Measurements from ENCODE around the gene WDR31. TPM values are rescaled to one million over a fixed set of nuclear protein-coding genes. Genes with fewer than 3 reads are reported as not detected.
"Not testable (repeated sequence)": the region's sequence is repeated elsewhere in the genome, so short reads cannot be mapped to it uniquely, and the experiment has no call there.

Gene WDR31
- total RNA-seq, 1 donor from 2014 or later: 1.9 TPM

- H3K27me3 Mint-ChIP-seq (ENCODE audit: insufficient read depth); intact Hi-C loops (cut with micrococcal nuclease); H3K27ac Mint-ChIP-seq; H3K4me1 Mint-ChIP-seq (ENCODE audit: low read depth); DNase-seq (ENCODE audit: low spot score); H3K36me3 Mint-ChIP-seq (ENCODE audit: low read depth); H3K9me3 Mint-ChIP-seq; H3K4me3 Mint-ChIP-seq: not testable (repeated sequence)
Measured at GRCh38 chr9:113296247-113296646, 43.8 kb downstream of the WDR31 start.

DNA sequence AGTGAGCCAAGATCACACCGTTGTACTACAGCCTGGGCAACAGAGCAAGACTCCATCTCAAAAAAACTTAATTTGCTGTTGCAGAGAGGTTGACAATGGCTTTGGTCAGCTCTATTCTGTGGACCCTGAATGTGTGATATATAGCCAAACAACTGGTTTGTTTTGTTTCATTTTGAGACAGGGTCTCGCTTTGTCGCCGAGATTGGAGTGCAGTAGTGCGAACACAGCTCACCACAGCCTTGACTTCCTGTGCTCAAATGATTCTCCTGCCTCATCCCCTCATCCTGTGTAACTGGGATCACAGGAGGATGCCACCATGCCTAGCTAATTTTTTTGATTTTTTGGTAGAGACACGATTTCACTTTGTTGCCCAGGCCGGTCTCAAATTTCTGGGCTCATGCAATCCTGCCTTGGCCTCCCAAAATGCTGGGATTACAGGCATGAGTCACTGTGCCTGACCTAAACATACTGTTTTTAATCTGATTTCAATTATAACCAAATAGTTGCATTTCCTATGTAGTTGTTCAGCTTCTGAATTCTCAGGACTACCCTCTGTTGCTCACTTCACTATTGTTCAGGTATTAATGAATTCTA lies 46.7 kb downstream of the WDR31 start:
- no peak for DNase-seq (ENCODE audit: low spot score)
- intact Hi-C loops (cut with micrococcal nuclease): no loop called here
- Mint-ChIP-seq H3K36me3 (ENCODE audit: low read depth) (peaks cover 30% of the 10 kb centered on the region), H3K27ac (no peak overlapping the region), H3K9me3 (no peaks in the 10 kb centered on the region), H3K27me3 (ENCODE audit: insufficient read depth) (no peaks in the 10 kb centered on the region), H3K4me1 (ENCODE audit: low read depth) (no peaks in the 10 kb centered on the region), H3K4me3 (no peak overlapping the region)

GRCh38 chr9:113290052-113290607 lies 49.9 kb downstream of the WDR31 start:
- intact Hi-C loops (cut with micrococcal nuclease): no loop called here
- DNase-seq (ENCODE audit: low spot score): no peak
- H3K36me3 Mint-ChIP-seq (ENCODE audit: low read depth): peaks cover 48% of the 10 kb centered on the region
- H3K27ac Mint-ChIP-seq: no peak overlapping the region
- H3K4me3 Mint-ChIP-seq: no peak overlapping the region
- H3K27me3 Mint-ChIP-seq (ENCODE audit: insufficient read depth): no peaks in the 10 kb centered on the region
- H3K4me1 Mint-ChIP-seq (ENCODE audit: low read depth): no peaks in the 10 kb centered on the region
- no peaks in the 10 kb centered on the region for H3K9me3 Mint-ChIP-seq

DNA sequence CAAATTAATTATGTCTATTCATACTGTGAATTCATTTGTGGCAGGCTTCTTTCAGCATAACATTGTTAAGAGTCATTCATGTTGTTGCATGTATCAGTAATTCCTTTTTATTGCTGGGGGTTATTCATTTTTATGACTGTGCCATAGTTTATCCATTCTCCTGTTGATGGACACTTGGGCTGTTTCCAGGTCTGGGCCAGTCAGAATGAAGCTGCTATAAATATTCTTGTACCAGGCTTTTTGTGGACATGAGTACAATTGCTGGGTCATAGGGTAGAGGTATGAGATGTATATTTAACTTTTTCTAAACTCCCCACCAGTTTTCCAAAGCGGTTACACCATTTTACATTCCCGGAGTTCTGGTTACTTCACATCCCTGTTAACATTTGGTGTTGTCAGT lies 51.0 kb downstream of the WDR31 start:
- intact Hi-C loops (cut with micrococcal nuclease): no loop called here
- no peak for DNase-seq (ENCODE audit: low spot score)
- no peak overlapping the region for H3K4me3 Mint-ChIP-seq
- H3K9me3 Mint-ChIP-seq: no peaks in the 10 kb centered on the region
- no peaks in the 10 kb centered on the region for H3K27me3 Mint-ChIP-seq (ENCODE audit: insufficient read depth)
- H3K4me1 Mint-ChIP-seq (ENCODE audit: low read depth): no peaks in the 10 kb centered on the region
- peaks cover 58% of the 10 kb centered on the region for H3K36me3 Mint-ChIP-seq (ENCODE audit: low read depth)
- H3K27ac Mint-ChIP-seq: no peak overlapping the region

DNA sequence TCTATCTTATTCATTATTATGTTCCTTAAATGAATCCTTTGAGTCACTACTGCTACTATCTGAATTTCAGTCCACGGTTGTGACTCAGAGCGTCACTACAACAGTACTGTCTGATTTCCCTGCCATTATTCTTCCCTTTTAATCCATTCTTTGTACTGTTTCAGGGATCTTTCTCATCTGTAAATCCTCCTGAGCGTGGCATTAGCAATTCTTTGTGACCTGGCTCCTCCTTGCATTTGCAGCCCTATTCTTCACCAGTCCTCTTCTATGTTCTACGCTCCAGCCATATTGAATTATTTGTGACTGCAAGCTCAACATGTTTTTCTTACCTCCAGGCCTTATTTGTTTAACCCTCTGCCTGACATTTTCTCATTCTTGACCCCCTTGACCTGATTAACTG lies 58.7 kb downstream of the WDR31 start:
- intact Hi-C loops (cut with micrococcal nuclease): no loop called here
- Mint-ChIP-seq H3K4me3 (no peak overlapping the region), H3K27ac (no peak overlapping the region), H3K27me3 (ENCODE audit: insufficient read depth) (no peaks in the 10 kb centered on the region), H3K9me3 (no peaks in the 10 kb centered on the region), H3K4me1 (ENCODE audit: low read depth) (peaks cover 30% of the 10 kb centered on the region), H3K36me3 (ENCODE audit: low read depth) (peaks cover 64% of the 10 kb centered on the region)
- DNase-seq (ENCODE audit: low spot score): no peak

DNA sequence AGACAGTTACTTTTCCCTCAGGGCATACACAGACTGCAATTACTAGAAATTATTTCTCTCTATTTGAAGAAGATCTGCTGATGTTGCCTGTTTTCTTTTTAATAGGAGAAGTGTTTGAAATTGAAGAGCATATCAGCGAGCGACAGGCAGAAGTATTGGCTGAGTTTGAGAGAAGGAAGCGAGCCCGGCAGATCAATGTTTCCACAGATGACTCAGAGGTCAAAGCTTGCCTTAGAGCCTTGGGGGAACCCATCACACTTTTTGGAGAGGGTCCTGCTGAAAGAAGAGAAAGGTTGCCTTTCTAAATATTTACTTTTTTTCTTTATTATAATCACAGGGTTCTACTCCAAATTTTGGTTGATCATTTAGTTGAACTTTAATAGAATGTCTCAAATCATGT lies 61.2 kb downstream of the WDR31 start:
- Mint-ChIP-seq H3K27me3 (ENCODE audit: insufficient read depth) (no peaks in the 10 kb centered on the region), H3K4me3 (no peak overlapping the region), H3K27ac (no peak overlapping the region), H3K9me3 (no peaks in the 10 kb centered on the region), H3K36me3 (ENCODE audit: low read depth) (peaks cover 49% of the 10 kb centered on the region), H3K4me1 (ENCODE audit: low read depth) (peaks cover 30% of the 10 kb centered on the region)
- intact Hi-C loops (cut with micrococcal nuclease): loop anchor here (10.0 kb wide), 1 partner anchor 1106 kb away; the partner anchor contains the start of gene AKNA
- DNase-seq (ENCODE audit: low spot score): no peak

GRCh38 chr9:113275157-113276131 lies 64.6 kb downstream of the WDR31 start, which contains the start of the genes CDC26 and PRPF4:
Gene CDC26 (minus strand): TSS chr9:113275572. CDS start chr9:113272507, 3,065 bp downstream.
Gene PRPF4 (plus strand): TSS chr9:113275658. CDS start chr9:113275744, 86 bp downstream.
- intact Hi-C loops (cut with micrococcal nuclease): loop anchor here (1.0 to 10.0 kb wide), 12 partner anchors 54 to 1109 kb away; partner anchors contain the start of genes AKNA, ALAD, C9orf43 and FKBP15
- H3K4me1 Mint-ChIP-seq (ENCODE audit: low read depth): peaks cover 30% of the 10 kb centered on the region
- H3K9me3 Mint-ChIP-seq: no peaks in the 10 kb centered on the region
- no peak within 1 kb of the TSS for H3K27ac Mint-ChIP-seq
- H3K36me3 Mint-ChIP-seq (ENCODE audit: low read depth): peaks cover 39% of the 10 kb centered on the region
- DNase-seq (ENCODE audit: low spot score): peak; percentile 94
- H3K4me3 Mint-ChIP-seq: no peak within 1 kb of the TSS
- no peaks in the 10 kb centered on the region for H3K27me3 Mint-ChIP-seq (ENCODE audit: insufficient read depth)

DNA sequence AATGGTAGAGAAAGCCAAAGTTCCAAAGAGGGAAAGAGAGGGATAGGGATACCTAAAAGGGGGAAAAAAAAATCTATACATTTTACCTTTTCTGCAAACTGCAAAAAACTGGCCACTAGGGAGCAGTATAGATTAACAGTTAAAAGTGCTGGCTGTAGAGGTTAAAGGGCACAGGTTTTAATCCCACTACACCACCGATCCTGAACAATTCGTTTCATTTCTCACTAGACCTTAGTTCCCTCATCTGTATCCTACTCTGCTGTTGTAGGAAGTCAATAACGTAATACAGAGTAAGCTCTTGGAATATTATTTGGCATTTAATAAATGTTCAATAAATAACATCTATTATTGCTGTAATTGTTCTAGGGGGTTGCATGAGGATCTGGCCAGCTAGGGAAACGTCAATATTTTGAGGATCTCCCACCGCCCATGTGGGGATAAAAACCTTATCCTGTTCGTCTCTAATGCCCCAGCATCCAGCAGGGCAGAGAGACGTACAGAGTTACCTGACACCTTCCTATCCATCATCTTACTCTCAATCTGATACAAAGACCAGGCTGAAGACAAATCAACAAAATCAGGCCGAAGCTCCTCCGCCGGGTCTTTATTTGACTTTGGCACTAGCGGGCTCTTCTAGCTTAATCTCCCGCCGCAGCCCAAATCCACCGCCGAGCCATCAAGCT lies 65.5 kb downstream of the WDR31 start:
- intact Hi-C loops (cut with micrococcal nuclease): loop anchor here (1.0 to 10.0 kb wide), 13 partner anchors 53 to 1110 kb away; partner anchors contain the start of genes AKNA, ALAD, C9orf43 and FKBP15
- H3K4me3 Mint-ChIP-seq: no peak overlapping the region
- peaks cover 36% of the 10 kb centered on the region for H3K36me3 Mint-ChIP-seq (ENCODE audit: low read depth)
- H3K27ac Mint-ChIP-seq: no peak overlapping the region
- peak; percentile 19 for DNase-seq (ENCODE audit: low spot score)
- peaks cover 27% of the 10 kb centered on the region for H3K4me1 Mint-ChIP-seq (ENCODE audit: low read depth)
- no peaks in the 10 kb centered on the region for H3K9me3 Mint-ChIP-seq
- H3K27me3 Mint-ChIP-seq (ENCODE audit: insufficient read depth): no peaks in the 10 kb centered on the region

DNA sequence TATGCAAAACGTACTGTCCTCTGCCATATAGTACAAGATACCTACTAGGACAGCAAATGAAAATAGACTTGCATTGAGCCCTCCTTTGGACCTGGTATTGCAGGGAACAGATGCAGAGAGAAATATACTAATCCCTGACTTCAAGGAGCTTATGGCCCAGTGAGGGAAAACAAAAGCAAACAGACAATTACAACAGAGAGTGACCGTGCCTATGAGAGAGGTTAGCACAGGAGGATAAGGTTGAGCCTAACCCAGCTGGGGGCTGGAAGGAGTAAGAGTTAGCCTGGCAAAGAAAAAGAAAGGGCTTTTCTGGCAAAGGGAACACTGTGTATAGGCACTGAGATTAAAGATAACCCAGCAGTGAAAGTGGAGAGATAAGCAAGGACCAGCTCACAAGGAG lies 70.2 kb downstream of the WDR31 start:
- Mint-ChIP-seq H3K27me3 (ENCODE audit: insufficient read depth) (no peaks in the 10 kb centered on the region), H3K9me3 (no peaks in the 10 kb centered on the region), H3K36me3 (ENCODE audit: low read depth) (peaks cover 38% of the 10 kb centered on the region), H3K27ac (no peak overlapping the region), H3K4me1 (ENCODE audit: low read depth) (peaks cover 17% of the 10 kb centered on the region), H3K4me3 (no peak overlapping the region)
- intact Hi-C loops (cut with micrococcal nuclease): loop anchor here (5.0 to 10.0 kb wide), 2 partner anchors 158 to 1115 kb away; partner anchors contain the start of gene AKNA
- DNase-seq (ENCODE audit: low spot score): no peak

DNA sequence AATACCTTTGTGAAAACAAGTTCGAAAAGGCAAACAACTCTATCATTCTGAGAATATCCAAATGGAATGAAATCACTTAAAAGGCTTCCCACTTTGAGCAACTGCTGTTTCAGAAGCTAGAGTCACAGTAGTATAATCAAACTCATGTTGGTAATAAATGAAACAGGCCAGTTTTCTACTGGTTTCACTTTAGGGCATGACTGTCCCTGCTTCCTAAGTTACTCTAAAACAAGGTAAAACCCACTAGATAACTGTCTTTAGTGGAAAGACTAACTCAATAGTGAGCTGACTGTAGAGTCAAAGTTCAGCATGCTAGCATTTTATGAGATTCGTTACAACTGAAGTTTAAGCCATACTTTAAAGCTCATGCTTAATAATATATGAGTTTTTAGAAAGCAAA lies 70.7 kb downstream of the WDR31 start:
- no peak for DNase-seq (ENCODE audit: low spot score)
- Mint-ChIP-seq H3K9me3 (no peaks in the 10 kb centered on the region), H3K27me3 (ENCODE audit: insufficient read depth) (no peaks in the 10 kb centered on the region), H3K27ac (no peak overlapping the region), H3K4me3 (no peak overlapping the region), H3K36me3 (ENCODE audit: low read depth) (peaks cover 40% of the 10 kb centered on the region), H3K4me1 (ENCODE audit: low read depth) (peaks cover 17% of the 10 kb centered on the region)
- intact Hi-C loops (cut with micrococcal nuclease): no loop called here

- Mint-ChIP-seq H3K27me3 (ENCODE audit: insufficient read depth) (no peaks in the 10 kb centered on the region), H3K9me3 (no peaks in the 10 kb centered on the region)
Measured at GRCh38 chr9:113267911-113268566, 72.0 kb downstream of the WDR31 start.

DNA sequence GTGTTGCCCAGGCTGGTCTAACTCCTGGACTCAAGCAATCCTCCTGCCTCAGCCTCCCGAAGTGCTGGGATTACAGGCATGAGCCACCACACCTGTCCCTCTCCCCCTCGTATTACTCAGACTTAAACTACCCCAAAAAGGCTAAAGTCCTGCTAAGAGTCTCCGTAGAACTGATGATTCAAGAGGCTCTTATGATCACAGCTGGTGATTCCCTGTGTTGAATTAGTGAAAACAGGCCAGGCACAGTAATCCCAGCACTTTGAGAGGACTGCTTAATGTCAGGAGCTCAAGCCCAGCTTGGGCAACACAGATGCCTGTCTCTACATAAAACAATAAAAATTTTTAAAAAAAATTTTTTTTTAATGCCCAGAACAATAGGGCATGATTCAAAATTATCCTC lies 73.9 kb downstream of the WDR31 start:
- intact Hi-C loops (cut with micrococcal nuclease): no loop called here
- no peak overlapping the region for H3K27ac Mint-ChIP-seq
- no peak for DNase-seq (ENCODE audit: low spot score)
- H3K4me3 Mint-ChIP-seq: no peak overlapping the region
- H3K9me3 Mint-ChIP-seq: no peaks in the 10 kb centered on the region
- H3K36me3 Mint-ChIP-seq (ENCODE audit: low read depth): peaks cover 34% of the 10 kb centered on the region
- peaks cover 16% of the 10 kb centered on the region for H3K4me1 Mint-ChIP-seq (ENCODE audit: low read depth)
- no peaks in the 10 kb centered on the region for H3K27me3 Mint-ChIP-seq (ENCODE audit: insufficient read depth)

More at GRCh38 chr9:113267911-113268566, 72.0 kb downstream of the WDR31 start:
- DNase-seq (ENCODE audit: low spot score): no peak
- intact Hi-C loops (cut with micrococcal nuclease): no loop called here
- Mint-ChIP-seq H3K4me1 (ENCODE audit: low read depth) (peaks cover 17% of the 10 kb centered on the region), H3K4me3 (no peak overlapping the region), H3K27ac (peak overlapping the region; percentile 6), H3K36me3 (ENCODE audit: low read depth) (peaks cover 38% of the 10 kb centered on the region)

All from activated T-helper 1 cell treated with anti-CD3 and anti-CD28 coated beads, Interleukin-12 subunit alpha, Interleukin-12 subunit beta, Interleukin-2, Interleukin-4 antibody, amounts not matched to agents 30 ng/mL and 10 ng/mL and 1 ng/mL, durations not matched to agents 14 hours and 24 hours and 36 hours (primary cell).